H54 (cell line): ENCODE results near the gene ZMAT3.
"Not testable (repeated sequence)": the region's sequence is repeated elsewhere in the genome, so short reads cannot be mapped to it uniquely, and the experiment has no call there.

ENCODE experiments used
- DNase-seq: peaks from one replicate; pipeline ENCODE4 v3.0.0; 2011; ENCODE audit warnings: low spot score, mixed read lengths; ENCODE audit not compliant: insufficient read length
- FAIRE-seq: peaks from 3 replicates; lab custom pipeline; 2011; peaks lifted over from hg19 to GRCh38; lab: Jason Lieb, UNC
- POLR2A ChIP-seq: IDR thresholded peaks from 2 replicates; pipeline ENCODE4 v1.6.1; 2011; ENCODE audit warnings: low read depth, mild to moderate bottlenecking, low read length

ZMAT3 gene

GRCh38 chr3:179046497-179047353, 24.9 kb downstream of the ZMAT3 start:
- peak; percentile 89 for FAIRE-seq
- no peak for TF ChIP-seq POLR2A
- DNase-seq = no peak

- TF ChIP-seq POLR2A = no peak
- peak; percentile 64 for FAIRE-seq
- DNase-seq = no peak
Measured at GRCh38 chr3:179045719-179046402, 25.7 kb downstream of the ZMAT3 start.

- not testable (repeated sequence) for FAIRE-seq, DNase-seq
Measured at GRCh38 chr3:179038899-179039251, 32.7 kb downstream of the ZMAT3 start.

GRCh38 chr3:179038216-179038898, 33.3 kb downstream of the ZMAT3 start:
- no peak for TF ChIP-seq POLR2A
- FAIRE-seq (no peak), DNase-seq (no peak)

- DNase-seq = peak; percentile 91
- TF ChIP-seq POLR2A = no peak
- peak; percentile 98 for FAIRE-seq
Measured at GRCh38 chr3:179037351-179037750, 34.3 kb downstream of the ZMAT3 start.

DNA sequence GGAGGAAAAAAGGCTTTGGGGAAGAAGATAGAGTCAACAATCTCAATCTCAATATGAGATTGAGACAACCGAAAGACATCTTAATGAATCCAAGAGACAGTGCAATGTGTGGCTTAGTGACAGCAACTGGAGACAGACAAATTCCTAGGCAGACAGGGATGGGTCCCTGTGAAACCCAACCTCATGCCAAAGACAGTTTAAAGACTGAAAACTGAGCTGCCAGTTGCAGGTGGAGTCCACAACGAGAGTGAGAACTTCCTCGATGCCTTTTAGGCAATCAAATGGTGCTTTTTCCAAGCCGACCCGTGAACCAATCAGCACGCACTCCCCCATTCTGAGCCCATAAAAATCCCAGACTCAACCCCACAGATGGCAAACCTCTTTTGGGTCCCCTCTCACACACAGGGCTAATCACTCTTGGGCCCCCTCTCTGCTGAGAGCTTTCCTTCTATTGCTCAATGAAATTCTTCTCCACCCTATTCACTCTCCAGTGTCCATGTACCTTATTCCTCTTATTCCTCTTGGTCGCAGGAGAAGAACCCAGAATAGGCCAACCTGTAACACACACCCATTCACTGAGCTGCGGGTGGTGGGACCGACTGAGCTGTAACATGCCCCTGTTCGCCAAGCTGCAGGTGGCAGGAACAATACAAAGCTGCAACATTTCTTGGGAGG, 34.8 kb downstream of the ZMAT3 start:
- no peak for TF ChIP-seq POLR2A
- no peak for FAIRE-seq
- DNase-seq = no peak

DNA sequence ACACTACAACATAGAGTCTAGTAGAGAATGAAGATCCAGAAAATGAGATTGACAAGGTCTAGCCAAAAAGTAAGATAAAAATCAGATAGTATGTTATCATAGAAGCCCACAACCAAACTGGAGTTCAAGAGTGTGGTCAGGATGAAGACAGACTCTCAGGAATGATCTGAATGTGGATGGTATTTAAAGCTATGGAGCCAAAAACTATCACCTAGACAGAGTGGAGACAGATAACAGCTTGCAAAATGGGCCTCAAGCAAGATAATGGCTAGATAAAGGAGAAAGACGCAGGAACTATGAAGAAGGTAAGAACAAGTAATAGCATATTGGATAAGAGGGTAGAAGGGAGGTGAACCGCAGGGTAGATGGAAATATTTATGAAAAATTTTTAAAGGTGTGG, 35.4 kb downstream of the ZMAT3 start:
- DNase-seq = no peak
- TF ChIP-seq POLR2A = no peak
- no peak for FAIRE-seq

- FAIRE-seq (no peak), DNase-seq (no peak)
- no peak for TF ChIP-seq POLR2A
Measured at GRCh38 chr3:179035232-179035631, 36.4 kb downstream of the ZMAT3 start.

- FAIRE-seq, DNase-seq: not testable (repeated sequence)
Measured at GRCh38 chr3:179033304-179033657, 38.3 kb downstream of the ZMAT3 start.

GRCh38 chr3:179032454-179033303, 38.9 kb downstream of the ZMAT3 start:
- FAIRE-seq = not testable (repeated sequence)

DNA sequence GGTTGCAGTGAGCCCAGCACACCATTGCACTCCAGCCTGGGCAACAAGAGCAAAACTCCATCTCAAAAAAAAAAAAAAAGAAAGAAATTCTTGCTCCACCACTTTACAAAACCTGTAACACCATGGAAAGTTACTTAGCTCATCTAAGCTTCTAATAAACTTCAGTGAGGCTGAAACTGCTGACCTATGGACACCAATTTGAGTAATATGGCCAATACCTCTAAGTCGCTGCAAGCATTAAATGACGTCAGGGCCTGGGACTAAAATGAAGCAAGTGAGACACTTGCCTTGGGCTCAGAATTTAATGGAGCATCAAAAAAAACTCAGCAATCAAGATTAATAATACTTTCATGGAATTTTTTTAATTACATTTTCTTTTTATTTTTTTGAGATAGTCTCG, 42.5 kb downstream of the ZMAT3 start:
- FAIRE-seq (no peak), DNase-seq (no peak)
- no peak for TF ChIP-seq POLR2A

More at GRCh38 chr3:179032454-179033303, 38.9 kb downstream of the ZMAT3 start:
- not testable (repeated sequence) for DNase-seq

DNA sequence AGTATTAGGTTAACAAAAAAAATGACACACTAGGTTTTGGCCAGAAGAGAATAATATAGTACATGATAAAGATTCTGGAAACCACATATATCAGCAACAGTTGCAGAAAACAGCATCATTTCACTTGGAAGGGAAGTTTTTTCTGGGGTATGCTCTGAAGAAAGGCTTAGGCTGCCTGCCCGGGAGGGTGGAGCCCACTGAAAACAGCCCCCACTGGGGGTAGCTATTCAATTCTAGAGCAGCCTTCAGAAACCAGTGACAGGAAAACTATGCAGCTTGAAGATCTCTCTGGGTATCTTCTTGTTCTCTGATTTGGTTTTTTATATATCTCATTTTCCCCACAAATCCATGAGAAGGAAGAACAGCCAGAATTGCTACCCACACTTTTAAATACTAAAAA, 43.2 kb downstream of the ZMAT3 start:
- TF ChIP-seq POLR2A = no peak
- FAIRE-seq = no peak

DNA sequence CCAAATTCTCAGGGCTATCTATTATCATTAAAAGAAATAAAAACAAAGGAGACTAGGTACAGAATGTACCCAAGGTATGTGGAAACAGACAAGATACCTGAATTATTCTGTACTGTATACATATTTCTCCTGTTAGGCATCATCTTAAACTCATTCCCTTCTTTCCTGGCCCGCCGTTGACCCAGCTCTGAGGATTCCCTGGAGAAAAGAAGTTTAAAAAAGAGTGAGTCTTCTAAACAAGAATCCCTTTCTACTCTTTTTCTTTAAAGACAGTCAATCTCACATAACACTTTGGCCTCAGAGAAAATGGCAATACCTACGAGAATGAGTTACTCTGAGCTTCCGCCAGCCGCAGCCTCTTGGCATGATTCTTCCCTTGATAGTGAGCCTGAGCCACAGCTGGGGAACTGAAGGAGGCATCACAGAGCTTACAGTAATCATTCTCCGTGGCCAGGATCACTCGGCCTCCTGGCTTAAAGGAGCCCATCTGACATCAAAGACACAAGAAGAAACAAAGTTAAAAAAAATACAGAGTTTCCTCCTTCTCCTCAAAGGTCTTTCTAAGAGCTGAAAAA, 44.2 kb downstream of the ZMAT3 start:
- DNase-seq (no peak), FAIRE-seq (no peak)
- TF ChIP-seq POLR2A = no peak

More for the DNA sequence above, 43.2 kb downstream of the ZMAT3 start:
- DNase-seq = no peak
